SJSA1 (cell line): ENCODE data around the gene PPP2R2C. TPM values are rescaled to one million over a fixed set of nuclear protein-coding genes. Genes with fewer than 3 reads are reported as not detected.
A peak's percentile ranks its signal among the peaks of the same experiment; 100 is the strongest.

ENCODE experiments used
- DNase-seq, 2 experiments: peaks; one replicate each; pipeline ENCODE4 v3.0.0-alpha.2; 2015 to 2020; ENCODE audit warnings: low spot score in 2 of 2, low read depth in 1 of 2
- H3K27ac ChIP-seq: fragments of 250-450 bp; sonication (Bioruptor Pico); 2 replicates; pipeline ENCODE4 v1.5.1; 2020; ENCODE audit warnings: mild to moderate bottlenecking, moderate library complexity
- H3K27me3 ChIP-seq: fragments of 250-450 bp; sonication (Bioruptor Pico); replicated peaks from 2 replicates; pipeline ENCODE4 v1.5.1; 2020; ENCODE audit warnings: mild to moderate bottlenecking, moderate library complexity
- H3K36me3 ChIP-seq: fragments of 250-450 bp; sonication (Bioruptor Pico); 2 replicates; pipeline ENCODE4 v1.5.1; 2020; ENCODE audit warnings: mild to moderate bottlenecking
- H3K4me1 ChIP-seq: fragments of 250-450 bp; sonication (Bioruptor Pico); replicated peaks from 2 replicates; pipeline ENCODE4 v1.6.1; 2021; ENCODE audit warnings: mild to moderate bottlenecking
- H3K4me3 ChIP-seq: fragments of 250-450 bp; sonication (Bioruptor Pico); 2 replicates; pipeline ENCODE4 v1.5.1; 2020; ENCODE audit warnings: mild to moderate bottlenecking
- H3K9me3 ChIP-seq: fragments of 250-450 bp; sonication (Bioruptor Pico); replicated peaks from 2 replicates; pipeline ENCODE4 v1.5.1; 2020; ENCODE audit warnings: mild to moderate bottlenecking
- total RNA-seq: library from RNA; depleted of rRNA; stranded (reverse); fragments of >200 nt; shearing (Covaris generic); gene quantifications from 2 replicates; pipeline ENCODE4 v1.2.3, GENCODE V29; 2014

The PPP2R2C gene
- total RNA-seq, 1 experiment from 2014 or later: not detected

GRCh38 chr4:6334203-6334887, 138.1 kb downstream of the PPP2R2C start:
- no peak for DNase-seq
- no peaks in the 10 kb centered on the region for H3K27me3 ChIP-seq
- H3K4me3 ChIP-seq: no peak overlapping the region
- no peak overlapping the region for H3K27ac ChIP-seq
- H3K9me3 ChIP-seq: no peaks in the 10 kb centered on the region
- H3K4me1 ChIP-seq: no peaks in the 10 kb centered on the region; the same call in 1 of the 2 replicates
- H3K36me3 ChIP-seq: no peaks in the 10 kb centered on the region

- no peaks in the 10 kb centered on the region for H3K27me3 ChIP-seq
- no peak overlapping the region for H3K4me3 ChIP-seq
- DNase-seq: no peak
- no peak overlapping the region for H3K27ac ChIP-seq
- no peaks in the 10 kb centered on the region; the same call in 1 of the 2 replicates for H3K4me1 ChIP-seq
- H3K9me3 ChIP-seq: no peaks in the 10 kb centered on the region
- no peaks in the 10 kb centered on the region for H3K36me3 ChIP-seq
These were observed 138.9 kb downstream of the PPP2R2C start for GRCh38 chr4:6333301-6334202.

- H3K36me3 ChIP-seq: no peaks in the 10 kb centered on the region
- H3K27me3 ChIP-seq: no peaks in the 10 kb centered on the region
- H3K9me3 ChIP-seq: no peaks in the 10 kb centered on the region
- H3K4me1 ChIP-seq: no peaks in the 10 kb centered on the region; the same call in 1 of the 2 replicates
- DNase-seq: no peak
- no peak overlapping the region for H3K27ac ChIP-seq
- no peak overlapping the region for H3K4me3 ChIP-seq
These were observed 139.8 kb downstream of the PPP2R2C start for GRCh38 chr4:6332669-6333050.

GRCh38 chr4:6332042-6332668, 140.3 kb downstream of the PPP2R2C start:
- DNase-seq: peak; percentile 36 to 48
- no peak overlapping the region for H3K4me3 ChIP-seq

GRCh38 chr4:6331468-6331867, 140.9 kb downstream of the PPP2R2C start:
- Histone ChIP-seq H3K27me3 (no peaks in the 10 kb centered on the region), H3K27ac (no peak overlapping the region), H3K9me3 (no peaks in the 10 kb centered on the region), H3K36me3 (no peaks in the 10 kb centered on the region), H3K4me1 (no peaks in the 10 kb centered on the region; the same call in 1 of the 2 replicates), H3K4me3 (no peak overlapping the region)
- no peak for DNase-seq

More at GRCh38 chr4:6332042-6332668, 140.3 kb downstream of the PPP2R2C start:
- Histone ChIP-seq H3K27ac (no peak overlapping the region), H3K27me3 (no peaks in the 10 kb centered on the region), H3K36me3 (no peaks in the 10 kb centered on the region), H3K9me3 (no peaks in the 10 kb centered on the region), H3K4me1 (no peaks in the 10 kb centered on the region; the same call in 1 of the 2 replicates)

- Histone ChIP-seq H3K4me3 (no peak overlapping the region), H3K27me3 (no peaks in the 10 kb centered on the region), H3K27ac (no peak overlapping the region), H3K9me3 (no peaks in the 10 kb centered on the region), H3K4me1 (no peaks in the 10 kb centered on the region; the same call in 1 of the 2 replicates), H3K36me3 (no peaks in the 10 kb centered on the region)
- DNase-seq: peak in 1 of 2 experiments; percentile 4
These were observed 141.4 kb downstream of the PPP2R2C start for GRCh38 chr4:6331018-6331417.

- no peaks in the 10 kb centered on the region for H3K9me3 ChIP-seq
These were observed 142.0 kb downstream of the PPP2R2C start for GRCh38 chr4:6330384-6330767.

GRCh38 chr4:6329478-6330383, 142.7 kb downstream of the PPP2R2C start:
- no peak for DNase-seq
- Histone ChIP-seq H3K27me3 (no peaks in the 10 kb centered on the region), H3K36me3 (no peaks in the 10 kb centered on the region), H3K4me1 (no peaks in the 10 kb centered on the region; the same call in 1 of the 2 replicates), H3K9me3 (no peaks in the 10 kb centered on the region), H3K27ac (no peak overlapping the region), H3K4me3 (no peak overlapping the region)

More at GRCh38 chr4:6330384-6330767, 142.0 kb downstream of the PPP2R2C start:
- H3K27ac ChIP-seq: no peak overlapping the region
- H3K4me1 ChIP-seq: no peaks in the 10 kb centered on the region; the same call in 1 of the 2 replicates
- no peak for DNase-seq
- no peaks in the 10 kb centered on the region for H3K36me3 ChIP-seq
- no peak overlapping the region for H3K4me3 ChIP-seq
- H3K27me3 ChIP-seq: no peaks in the 10 kb centered on the region

- Histone ChIP-seq H3K36me3 (no peaks in the 10 kb centered on the region), H3K9me3 (no peaks in the 10 kb centered on the region), H3K4me1 (no peaks in the 10 kb centered on the region; the same call in 1 of the 2 replicates), H3K27ac (no peak overlapping the region), H3K4me3 (no peak overlapping the region), H3K27me3 (no peaks in the 10 kb centered on the region)
- no peak for DNase-seq
These were observed 143.9 kb downstream of the PPP2R2C start for GRCh38 chr4:6328526-6328925.

- H3K27ac ChIP-seq: no peak overlapping the region
- no peak overlapping the region for H3K4me3 ChIP-seq
- no peaks in the 10 kb centered on the region; the same call in 1 of the 2 replicates for H3K4me1 ChIP-seq
- no peaks in the 10 kb centered on the region for H3K36me3 ChIP-seq
- DNase-seq: peak; percentile 26 to 56
- H3K9me3 ChIP-seq: no peaks in the 10 kb centered on the region
- no peaks in the 10 kb centered on the region for H3K27me3 ChIP-seq
These were observed 145.0 kb downstream of the PPP2R2C start for GRCh38 chr4:6327220-6327917.

- Histone ChIP-seq H3K27me3 (no peaks in the 10 kb centered on the region), H3K36me3 (no peaks in the 10 kb centered on the region), H3K9me3 (no peaks in the 10 kb centered on the region), H3K4me1 (no peaks in the 10 kb centered on the region), H3K4me3 (no peak overlapping the region), H3K27ac (no peak overlapping the region)
- DNase-seq: no peak
These were observed 145.9 kb downstream of the PPP2R2C start for GRCh38 chr4:6326312-6327060.

GRCh38 chr4:6325788-6326290, 146.6 kb downstream of the PPP2R2C start:
- H3K27me3 ChIP-seq: no peaks in the 10 kb centered on the region
- no peak overlapping the region for H3K4me3 ChIP-seq
- H3K9me3 ChIP-seq: no peaks in the 10 kb centered on the region
- no peak for DNase-seq
- H3K4me1 ChIP-seq: no peaks in the 10 kb centered on the region
- no peak overlapping the region for H3K27ac ChIP-seq
- no peaks in the 10 kb centered on the region for H3K36me3 ChIP-seq
